HG03521 (cell line): Measurements from ENCODE around the gene GLDN.

Experiments
- ATAC-seq: cut with Tn5 transposase; IDR thresholded peaks from one replicate; pipeline ENCODE4 v1.9.1; 2021; ENCODE audit warnings: mild to moderate bottlenecking, moderate library complexity; ENCODE audit not compliant: unreplicated experiment

Gene GLDN

DNA sequence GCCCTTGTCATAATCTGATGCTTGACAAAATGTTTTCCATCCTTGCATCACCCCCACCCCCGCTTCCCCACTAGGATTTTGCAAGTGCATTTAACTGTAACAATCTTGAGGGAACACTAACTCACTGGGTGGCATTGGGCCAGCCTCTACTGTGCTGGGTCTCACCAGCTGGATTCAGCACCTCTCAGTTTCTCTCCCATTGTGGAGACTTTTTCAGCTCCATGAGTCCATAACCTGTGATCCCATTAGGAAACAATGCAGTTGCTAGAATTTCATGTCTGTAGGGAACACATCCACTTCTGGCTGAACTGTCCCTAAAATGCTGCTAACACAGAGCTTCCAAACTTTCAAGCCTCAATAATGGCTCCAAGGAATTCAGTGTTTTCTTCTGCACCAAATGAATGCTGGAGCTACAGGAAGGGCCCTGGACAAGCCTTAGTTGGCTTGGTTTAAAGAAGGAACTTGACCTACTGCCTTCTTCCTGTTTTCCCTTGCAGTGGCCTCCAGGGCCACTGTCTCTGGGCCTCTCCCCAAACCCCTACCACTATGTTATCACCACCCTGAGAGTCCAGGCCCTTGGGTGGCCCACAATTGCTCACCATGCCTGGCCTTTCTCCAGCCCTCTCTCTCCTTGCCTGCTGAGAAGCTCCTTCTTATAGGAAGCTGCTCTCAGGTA, 18.7 kb upstream of the GLDN start:
- ATAC-seq: no peak

- ATAC-seq: no peak
Measured at GRCh38 chr15:51323749-51324148, 17.7 kb upstream of the GLDN start.

DNA sequence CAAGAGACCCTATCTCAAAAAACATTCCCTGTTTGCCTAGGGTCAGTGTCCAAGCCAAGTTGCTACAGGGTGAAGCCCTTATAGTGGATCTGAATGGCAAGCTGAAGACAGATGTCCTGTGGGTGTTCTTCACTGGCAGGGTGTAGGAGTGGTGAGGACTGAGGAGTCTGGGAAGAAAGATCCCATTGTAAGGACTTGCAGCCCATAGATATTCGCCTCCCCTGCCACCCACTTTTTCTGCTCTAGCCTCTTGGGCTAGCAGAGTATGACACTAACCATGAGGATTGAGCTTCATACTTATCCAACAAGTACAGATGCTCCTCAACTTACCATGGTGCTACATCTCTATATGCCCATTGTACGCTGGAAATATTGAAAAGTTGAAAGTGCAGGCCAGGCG, 16.3 kb upstream of the GLDN start:
- ATAC-seq: no peak

DNA sequence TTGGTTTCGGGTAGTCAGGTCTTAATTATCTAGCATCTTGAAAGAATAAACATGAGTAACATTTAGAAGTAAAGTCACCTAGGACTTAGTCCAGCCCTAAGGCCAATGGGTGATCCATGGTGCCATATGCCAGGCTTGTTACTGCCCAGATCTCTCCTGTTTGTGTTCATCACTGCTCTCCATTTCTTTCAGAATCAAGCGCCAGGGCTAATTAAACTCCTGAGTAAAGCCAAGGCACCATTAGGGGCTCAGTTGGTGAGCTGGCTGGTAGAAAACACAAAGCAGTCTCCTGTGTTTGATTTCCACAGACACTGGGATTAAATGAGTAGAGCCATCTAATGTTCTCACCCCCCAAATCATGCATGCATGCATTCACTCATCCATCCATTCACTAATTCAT, 14.4 kb upstream of the GLDN start:
- ATAC-seq: no peak

GRCh38 chr15:51328926-51329325, 12.5 kb upstream of the GLDN start:
- ATAC-seq: no peak

DNA sequence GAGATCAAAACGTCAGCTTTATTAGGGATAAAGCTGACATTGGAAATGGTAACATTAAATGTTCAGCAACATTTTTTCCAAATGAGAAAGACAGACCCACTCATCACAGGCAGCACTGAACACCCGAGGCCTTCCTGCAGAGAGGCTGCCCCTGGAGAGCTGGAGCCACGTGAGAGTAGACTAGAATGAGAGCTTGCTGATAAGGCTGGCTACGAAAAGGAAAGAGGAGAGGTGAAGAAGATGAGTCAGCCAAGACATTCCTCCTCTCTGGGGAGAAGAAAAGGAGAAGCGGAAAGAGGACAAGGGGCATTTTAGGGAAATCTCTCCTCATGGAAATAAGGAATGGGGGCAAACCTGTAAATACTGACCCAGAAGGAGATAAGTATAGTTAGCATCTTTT, 10.3 kb upstream of the GLDN start:
- no peak for ATAC-seq

- ATAC-seq: no peak
Measured at GRCh38 chr15:51332206-51333147, 9.0 kb upstream of the GLDN start.

DNA sequence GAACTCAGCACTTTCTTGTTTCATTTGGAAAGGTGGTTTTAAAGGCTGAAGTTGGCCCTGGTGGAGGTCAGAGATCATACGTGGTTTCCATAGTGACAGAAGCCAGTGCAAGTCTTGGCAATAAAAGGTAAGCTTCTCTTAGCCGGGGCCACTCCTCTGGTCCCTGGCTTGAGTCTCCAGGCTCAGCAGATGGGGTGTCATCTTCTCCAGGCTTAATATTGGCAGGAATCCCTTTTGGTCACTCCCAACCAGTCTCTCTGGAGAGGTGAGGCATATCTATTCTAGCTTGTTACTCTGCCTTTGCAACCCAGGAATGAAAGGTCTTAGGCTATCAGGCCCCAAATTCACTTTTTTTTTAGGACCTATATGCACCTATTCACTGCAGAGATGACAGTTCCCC, 7.9 kb upstream of the GLDN start:
- no peak for ATAC-seq

GRCh38 chr15:51334011-51334451, 7.4 kb upstream of the GLDN start:
- no peak for ATAC-seq

- ATAC-seq: no peak
Measured at GRCh38 chr15:51335087-51335486, 6.4 kb upstream of the GLDN start.

DNA sequence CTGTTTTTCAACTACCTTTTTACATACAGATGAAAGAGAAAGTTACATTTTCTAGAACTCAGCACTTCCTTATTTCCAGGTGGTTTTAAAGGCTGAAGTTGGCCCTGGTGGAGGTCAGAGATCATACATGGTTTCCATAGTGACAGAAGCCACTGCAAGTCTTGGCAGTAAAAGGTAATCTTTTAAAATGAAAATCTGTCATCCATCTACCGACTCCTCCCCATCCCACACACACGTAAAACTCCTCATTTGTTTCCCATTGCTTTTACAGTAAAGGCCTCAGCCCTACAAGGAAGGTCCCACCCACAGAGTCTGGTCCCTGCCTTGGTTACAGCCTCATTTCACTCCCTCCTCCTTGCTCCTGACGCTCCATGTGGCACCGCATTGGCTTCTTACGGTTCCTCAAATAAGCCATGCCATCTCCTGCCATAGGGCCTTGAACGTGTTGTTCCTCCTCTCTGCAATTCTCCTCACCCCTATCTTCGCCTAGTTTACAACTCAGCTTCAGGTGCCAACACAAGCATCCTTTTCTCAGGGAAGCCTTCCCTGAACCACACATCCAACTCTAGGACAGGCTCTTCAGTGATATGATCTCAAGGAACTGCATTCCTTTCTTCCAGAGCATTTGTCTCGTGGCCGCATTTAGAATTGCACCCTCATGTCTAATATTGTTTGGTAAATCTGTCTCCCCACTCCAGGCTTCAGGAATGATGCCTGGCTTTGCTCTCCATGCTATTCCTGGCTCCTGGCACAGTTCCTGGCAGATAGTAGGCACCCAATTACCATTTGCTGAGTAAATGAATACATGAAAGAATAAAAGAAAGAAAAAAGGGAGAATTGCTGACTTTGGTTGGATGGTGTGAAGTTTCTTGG, 5.7 kb upstream of the GLDN start:
- ATAC-seq: no peak

- ATAC-seq: no peak
Measured at GRCh38 chr15:51338496-51338895, 3.0 kb upstream of the GLDN start, which contains the start of gene CYP19A1. CYP19A1 (minus strand) TSS chr15:51338596; CDS start chr15:51242912, 95,684 bp downstream.

DNA sequence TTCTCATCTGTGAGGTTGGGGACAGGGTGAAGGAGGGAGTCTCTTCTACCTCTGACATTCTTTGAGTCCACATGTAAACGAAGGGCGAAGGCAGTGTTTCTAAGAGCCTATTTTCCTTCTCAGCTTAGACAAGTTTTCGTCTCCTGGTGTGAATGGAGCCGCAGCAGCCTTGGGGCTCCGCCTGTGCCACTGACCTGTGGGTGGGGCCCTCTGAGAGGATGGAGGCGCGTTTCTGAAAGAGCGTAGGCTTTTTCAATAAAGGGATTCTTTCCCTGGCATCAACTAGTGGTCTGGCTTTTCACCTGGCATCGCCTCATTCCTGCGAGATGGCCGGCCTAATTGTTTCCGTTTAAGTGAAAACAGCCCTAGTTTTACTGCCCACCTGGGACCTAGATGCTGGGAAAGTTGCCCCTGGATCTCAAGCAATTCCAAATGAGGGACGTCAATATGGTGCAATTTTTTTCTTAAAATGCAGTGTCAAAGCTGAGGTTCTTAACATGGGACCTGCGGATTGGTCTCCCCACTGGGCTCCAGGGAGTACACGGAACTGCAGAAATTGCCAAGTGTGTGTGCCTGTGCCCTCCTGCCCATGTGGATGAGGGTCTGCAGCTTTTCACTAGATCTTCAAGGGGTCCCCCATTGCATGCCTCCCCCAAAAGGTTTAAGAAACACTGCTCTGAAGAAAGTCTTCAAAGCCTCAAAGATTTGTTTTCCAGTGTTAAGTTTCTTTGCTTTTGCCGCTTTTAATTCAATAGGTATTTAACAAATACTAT, 958 bp downstream of the GLDN start:
- no peak for ATAC-seq

DNA sequence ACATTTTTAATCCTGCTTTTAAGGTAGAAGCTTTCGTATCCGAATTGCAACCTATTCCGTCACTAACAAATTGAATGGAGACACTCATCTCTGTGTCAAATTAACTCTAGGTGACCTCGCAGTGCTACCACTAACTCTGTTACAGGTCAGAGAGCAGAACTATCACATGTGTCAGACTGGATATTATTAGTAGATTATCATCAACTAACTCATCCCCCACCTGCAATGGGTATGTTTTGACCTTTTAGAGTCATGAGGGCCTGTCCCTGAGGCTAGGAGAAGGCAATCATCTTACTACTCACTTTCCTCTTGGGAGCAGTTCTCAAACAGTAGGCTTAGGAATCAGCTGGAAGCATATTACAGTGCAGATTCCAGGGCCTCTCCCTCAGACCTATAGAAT, 2.0 kb downstream of the GLDN start:
- no peak for ATAC-seq

DNA sequence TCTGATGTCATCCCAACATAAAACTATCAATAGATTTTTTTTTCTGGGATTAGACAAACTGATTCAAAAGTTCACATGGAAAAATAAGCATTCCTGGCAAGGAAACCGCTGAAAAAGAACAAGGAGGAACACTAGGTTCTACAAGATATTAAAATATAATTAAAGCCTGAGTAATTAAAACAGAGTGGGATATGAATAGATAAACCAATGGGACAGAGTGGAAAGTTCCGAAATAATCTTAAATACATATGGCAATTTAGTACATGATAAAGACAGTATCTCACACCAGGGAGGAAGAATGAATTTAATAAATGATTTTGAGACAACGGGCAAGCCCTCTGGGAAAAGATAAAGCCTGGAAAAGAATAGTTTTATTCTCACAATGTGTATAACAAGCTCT, 4.7 kb downstream of the GLDN start:
- no peak for ATAC-seq

DNA sequence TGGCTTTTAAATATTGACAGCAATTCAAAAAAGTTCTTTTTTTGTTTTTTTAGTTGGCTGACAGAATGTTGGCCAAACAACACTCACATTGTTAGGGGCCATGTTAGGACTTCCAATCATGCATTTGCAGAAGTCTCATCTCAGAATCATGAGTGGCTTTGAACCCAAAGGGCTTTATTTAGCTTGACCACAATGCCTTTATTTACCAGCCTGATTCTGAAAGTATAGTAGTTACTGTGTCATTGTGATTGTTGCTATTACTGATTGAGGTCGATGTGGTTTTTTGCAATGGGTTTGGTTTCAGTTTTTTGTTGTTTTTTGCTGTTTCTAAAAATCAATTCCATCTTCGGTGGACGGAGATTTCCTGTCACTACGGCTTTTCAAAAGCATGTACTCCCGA, 7.2 kb downstream of the GLDN start:
- peak; percentile 93 for ATAC-seq

DNA sequence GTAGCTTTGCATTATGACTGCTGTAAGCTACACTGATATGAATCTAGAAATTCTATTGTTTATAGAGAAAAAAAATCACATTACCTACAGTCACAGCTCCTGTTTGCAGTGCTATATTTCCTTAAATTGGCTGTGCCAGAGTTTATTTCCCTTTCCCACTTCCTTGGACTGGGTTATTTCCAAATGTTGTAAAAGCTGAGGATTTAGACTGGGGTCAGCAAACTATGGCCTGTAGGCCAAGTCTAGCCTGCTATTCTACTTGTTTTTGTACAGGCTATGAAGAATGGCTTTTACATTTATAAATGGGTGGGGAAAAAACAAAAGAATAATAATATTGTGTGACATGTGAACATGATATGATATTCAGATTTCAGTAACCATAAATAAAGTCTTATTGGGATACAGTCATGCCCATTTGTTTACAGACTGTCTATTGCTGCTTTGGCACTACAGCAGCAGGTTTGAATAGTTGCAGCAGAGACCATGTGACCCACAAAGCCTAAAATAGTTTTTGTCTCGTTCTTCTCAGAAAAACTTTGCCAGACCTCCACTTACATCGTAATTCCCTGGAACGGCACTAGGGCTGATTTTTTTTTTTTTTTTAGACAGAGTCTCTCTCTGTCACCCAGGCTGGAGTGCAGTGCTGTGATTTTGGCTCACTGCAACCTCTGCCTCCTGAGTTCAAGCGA, 7.8 kb downstream of the GLDN start:
- no peak for ATAC-seq

GRCh38 chr15:51350723-51351122, 9.3 kb downstream of the GLDN start:
- no peak for ATAC-seq

- ATAC-seq: no peak
Measured at GRCh38 chr15:51353976-51354375, 12.5 kb downstream of the GLDN start.

DNA sequence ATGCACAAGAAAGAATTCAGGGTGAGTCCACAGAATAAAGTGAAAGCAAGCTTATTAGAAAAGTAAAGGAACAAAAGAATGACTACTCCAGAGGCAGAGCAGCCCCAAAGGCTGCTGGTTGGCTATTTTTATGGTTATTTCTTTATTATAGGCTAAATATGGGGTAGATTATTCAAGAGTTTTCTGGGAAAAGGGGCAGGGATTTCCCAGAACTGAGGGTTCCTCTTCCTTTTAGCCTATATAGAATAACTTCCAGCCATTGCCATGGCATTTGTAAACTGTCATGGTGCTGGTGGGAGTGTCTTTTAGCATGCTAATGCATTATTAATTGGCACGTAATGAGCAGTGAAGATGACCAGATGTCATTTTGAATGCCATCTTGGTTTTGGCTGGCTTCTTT, 13.6 kb downstream of the GLDN start:
- no peak for ATAC-seq
